ENCODE results near the gene OR8G5. TPM values are rescaled to one million over a fixed set of nuclear protein-coding genes. Genes with fewer than 3 reads are reported as not detected.
A peak's percentile ranks its signal among the peaks of the same experiment; 100 is the strongest.
"Not testable (repeated sequence)": the region's sequence is repeated elsewhere in the genome, so short reads cannot be mapped to it uniquely, and the experiment has no call there.

The OR8G5 gene, protein sequence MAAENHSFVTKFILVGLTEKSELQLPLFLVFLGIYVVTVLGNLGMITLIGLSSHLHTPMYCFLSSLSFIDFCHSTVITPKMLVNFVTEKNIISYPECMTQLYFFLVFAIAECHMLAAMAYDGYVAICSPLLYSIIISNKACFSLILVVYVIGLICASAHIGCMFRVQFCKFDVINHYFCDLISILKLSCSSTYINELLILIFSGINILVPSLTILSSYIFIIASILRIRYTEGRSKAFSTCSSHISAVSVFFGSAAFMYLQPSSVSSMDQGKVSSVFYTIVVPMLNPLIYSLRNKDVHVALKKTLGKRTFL
- polyA plus RNA-seq (2012; ENCODE audit: low read depth, missing spikeins): not detected

DNA sequence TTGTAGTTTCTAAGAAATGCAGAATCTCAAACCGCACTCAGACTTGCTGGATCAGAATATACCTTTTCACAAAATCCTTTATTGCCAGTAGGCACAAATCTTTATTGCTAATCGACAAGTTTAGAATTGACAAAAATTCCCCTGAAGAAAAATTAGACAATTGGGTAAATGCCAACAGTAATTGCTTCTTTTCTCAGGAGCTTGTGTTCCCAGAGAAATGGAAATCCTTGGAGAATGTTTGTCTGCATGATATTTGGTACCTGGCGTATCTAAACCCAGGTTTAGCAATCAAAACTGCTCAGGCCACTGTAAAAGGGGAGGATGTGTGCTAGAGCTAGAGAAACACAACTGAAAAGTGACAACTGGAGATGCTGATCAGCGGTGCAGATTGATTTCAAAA, at the start of gene OR8G5:
OR8G5 (plus strand) TSS at position 301 of the 400 bp plus-strand sequence. CDS start 8,556 bp downstream, outside the sequence.
- no peak for TF ChIP-seq PAX5 (IDR thresholded peaks at IDR 0.05; ENCODE audit: insufficient read depth, low read length, severe bottlenecking)
- TF ChIP-seq POU2F2 (IDR thresholded peaks at IDR 0.05; ENCODE audit: low read depth, low read length): no peak
- no peak for TF ChIP-seq POLR2AphosphoS5 (IDR thresholded peaks at IDR 0.05; ENCODE audit: low read depth, low read length)
- TF ChIP-seq TAF1 (IDR thresholded peaks at IDR 0.05; ENCODE audit: low read depth, low read length): no peak
- no peak for TF ChIP-seq SPI1 (IDR thresholded peaks at IDR 0.05; ENCODE audit: low read depth, low read length)
- no peak for TF ChIP-seq POLR2A (IDR thresholded peaks at IDR 0.05; ENCODE audit: low read depth, low read length)
- no peak for DNase-seq (ENCODE audit: insufficient read length, low spot score)
- FAIRE-seq: no peak

DNA sequence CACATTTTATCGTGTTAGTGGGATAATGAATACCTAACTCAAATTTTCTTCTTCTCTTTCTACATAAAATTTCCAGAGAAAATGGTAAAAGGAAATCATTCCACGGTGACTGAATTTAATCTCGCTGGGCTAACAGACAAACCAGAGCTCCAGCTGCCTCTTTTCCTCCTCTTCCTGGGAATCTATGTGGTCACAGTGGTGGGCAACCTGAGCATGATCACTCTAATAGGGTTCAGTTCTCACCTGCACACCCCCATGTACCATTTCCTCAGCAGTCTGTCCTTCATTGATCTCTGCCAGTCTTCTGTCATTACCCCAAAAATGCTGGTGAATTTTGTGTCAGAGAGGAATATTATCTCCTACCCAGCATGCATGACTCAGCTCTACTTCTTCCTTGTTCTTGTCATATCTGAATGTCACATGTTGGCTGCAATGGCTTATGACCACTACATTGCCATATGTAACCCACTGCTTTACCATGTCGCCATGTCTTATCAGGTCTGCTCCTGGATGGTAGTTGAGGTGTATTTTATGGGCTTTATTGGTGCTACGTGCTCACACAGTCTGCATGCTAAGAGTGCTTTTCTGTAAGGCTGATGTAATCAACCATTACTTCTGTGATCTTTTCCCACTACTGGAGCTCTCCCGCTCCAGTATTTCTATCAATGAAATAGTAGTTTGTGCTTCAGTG, 48.9 kb upstream of the OR8G5 start:
- no peak for FAIRE-seq
- no peak for DNase-seq (ENCODE audit: insufficient read length, low spot score)
- TF ChIP-seq POLR2A (IDR thresholded peaks at IDR 0.05; ENCODE audit: low read depth, low read length): no peak
- TF ChIP-seq TAF1 (IDR thresholded peaks at IDR 0.05; ENCODE audit: low read depth, low read length): no peak
- no peak for TF ChIP-seq POU2F2 (IDR thresholded peaks at IDR 0.05; ENCODE audit: low read depth, low read length)
- no peak for TF ChIP-seq PAX5 (IDR thresholded peaks at IDR 0.05; ENCODE audit: insufficient read depth, low read length, severe bottlenecking)
- no peak for TF ChIP-seq SPI1 (IDR thresholded peaks at IDR 0.05; ENCODE audit: low read depth, low read length)
- no peak for TF ChIP-seq POLR2AphosphoS5 (IDR thresholded peaks at IDR 0.05; ENCODE audit: low read depth, low read length)

DNA sequence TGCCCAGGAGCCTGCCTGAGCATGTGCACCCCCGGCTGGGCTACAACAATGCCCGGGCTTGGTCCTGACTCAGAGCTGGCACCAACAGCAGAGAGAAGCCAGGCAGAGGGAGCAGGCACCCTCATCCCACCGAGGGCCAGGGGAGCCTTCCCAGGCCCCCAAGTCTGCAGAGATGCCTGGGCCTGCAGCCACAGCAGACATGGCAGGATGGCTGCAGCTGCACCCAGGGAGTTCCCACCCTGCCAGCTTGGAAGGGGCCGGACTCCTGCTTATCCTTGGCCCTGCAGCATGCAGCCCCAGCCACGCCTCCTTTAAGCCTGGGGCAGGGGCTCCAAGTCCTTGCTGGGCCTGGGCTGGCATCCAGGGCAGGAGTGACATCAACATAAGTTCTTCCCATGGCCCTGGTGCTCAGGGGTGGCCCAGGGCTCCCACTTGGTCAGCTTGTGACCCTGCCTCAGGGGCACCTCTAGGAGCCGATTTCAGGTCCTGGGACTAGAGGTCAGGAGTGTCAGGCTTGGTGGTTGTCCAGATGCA, 46.3 kb upstream of the OR8G5 start:
- TF ChIP-seq SPI1 (IDR thresholded peaks at IDR 0.05; ENCODE audit: low read depth, low read length) (no peak), POLR2A (IDR thresholded peaks at IDR 0.05; ENCODE audit: low read depth, low read length) (no peak)
- FAIRE-seq (no peak), DNase-seq (ENCODE audit: insufficient read length, low spot score) (no peak)

DNA sequence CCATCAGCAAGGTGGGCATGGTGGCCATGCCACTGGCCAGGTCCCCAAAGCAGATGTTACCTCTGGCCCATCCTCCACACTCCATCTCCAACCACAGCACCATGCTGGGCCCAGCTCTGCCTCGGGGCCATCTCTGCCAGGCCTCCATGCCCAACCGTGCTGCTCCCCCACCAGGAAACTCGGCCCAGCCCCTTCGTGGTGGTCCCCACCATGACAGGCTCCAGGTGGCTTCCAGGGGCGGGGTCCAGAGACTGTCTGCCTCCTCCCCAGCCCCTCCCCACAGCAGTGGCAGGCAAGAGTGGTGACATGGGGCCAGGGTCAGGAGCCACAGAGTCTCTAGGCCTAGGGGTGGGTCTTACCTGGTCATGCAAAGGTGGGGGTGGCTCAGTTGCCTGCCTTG, 45.8 kb upstream of the OR8G5 start:
- FAIRE-seq (no peak), DNase-seq (ENCODE audit: insufficient read length, low spot score) (no peak)
- no peak for TF ChIP-seq POLR2A (IDR thresholded peaks at IDR 0.05; ENCODE audit: low read depth, low read length)
- no peak for TF ChIP-seq TAF1 (IDR thresholded peaks at IDR 0.05; ENCODE audit: low read depth, low read length)
- no peak for TF ChIP-seq SPI1 (IDR thresholded peaks at IDR 0.05; ENCODE audit: low read depth, low read length)
- no peak for TF ChIP-seq POLR2AphosphoS5 (IDR thresholded peaks at IDR 0.05; ENCODE audit: low read depth, low read length)
- no peak for TF ChIP-seq PAX5 (IDR thresholded peaks at IDR 0.05; ENCODE audit: insufficient read depth, low read length, severe bottlenecking)
- TF ChIP-seq POU2F2 (IDR thresholded peaks at IDR 0.05; ENCODE audit: low read depth, low read length): no peak

DNA sequence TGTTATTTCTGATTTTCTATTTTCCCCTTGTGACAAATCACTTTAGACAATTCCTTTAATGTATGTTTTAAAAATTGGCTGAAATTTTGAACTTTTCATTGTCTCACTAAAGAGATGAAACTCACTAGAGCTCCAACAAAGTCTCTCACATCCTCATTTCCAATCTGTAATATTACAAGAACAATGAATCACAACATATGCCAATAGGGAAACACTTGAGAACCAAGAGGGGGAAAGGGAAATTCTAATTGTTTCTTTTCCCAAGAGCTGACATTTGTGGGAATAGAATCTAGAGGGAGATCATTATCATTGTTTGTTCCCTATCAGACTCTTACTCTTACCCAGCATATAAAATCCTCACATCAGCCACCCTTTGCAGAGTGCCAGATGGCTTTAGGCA, 44.9 kb upstream of the OR8G5 start:
- TF ChIP-seq POLR2A (IDR thresholded peaks at IDR 0.05; ENCODE audit: low read depth, low read length): no peak
- TF ChIP-seq TAF1 (IDR thresholded peaks at IDR 0.05; ENCODE audit: low read depth, low read length): no peak
- TF ChIP-seq POLR2AphosphoS5 (IDR thresholded peaks at IDR 0.05; ENCODE audit: low read depth, low read length): no peak
- no peak for TF ChIP-seq POU2F2 (IDR thresholded peaks at IDR 0.05; ENCODE audit: low read depth, low read length)
- no peak for TF ChIP-seq PAX5 (IDR thresholded peaks at IDR 0.05; ENCODE audit: insufficient read depth, low read length, severe bottlenecking)
- FAIRE-seq (no peak), DNase-seq (ENCODE audit: insufficient read length, low spot score) (no peak)

DNA sequence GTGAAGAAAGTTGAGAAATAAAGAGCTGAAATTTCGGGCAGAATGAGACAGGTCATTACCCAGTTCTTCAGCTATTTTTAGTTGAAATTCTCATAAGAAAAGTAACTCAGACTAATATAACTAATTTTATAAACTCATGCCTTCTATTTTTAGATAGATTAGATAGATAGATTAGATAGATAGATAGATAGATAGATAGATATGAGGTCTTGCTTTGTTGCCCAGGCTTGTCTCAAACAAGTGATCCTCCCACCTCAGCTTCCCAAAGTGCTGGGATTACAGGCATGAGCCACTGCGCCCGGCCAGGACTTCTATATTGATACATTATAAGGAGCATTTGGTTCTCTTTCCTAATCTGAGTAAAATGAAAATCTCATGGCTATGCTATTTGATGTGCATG, 42.1 kb upstream of the OR8G5 start:
- FAIRE-seq: no peak
- DNase-seq (ENCODE audit: insufficient read length, low spot score): no peak
- no peak for TF ChIP-seq PAX5 (IDR thresholded peaks at IDR 0.05; ENCODE audit: insufficient read depth, low read length, severe bottlenecking)

DNA sequence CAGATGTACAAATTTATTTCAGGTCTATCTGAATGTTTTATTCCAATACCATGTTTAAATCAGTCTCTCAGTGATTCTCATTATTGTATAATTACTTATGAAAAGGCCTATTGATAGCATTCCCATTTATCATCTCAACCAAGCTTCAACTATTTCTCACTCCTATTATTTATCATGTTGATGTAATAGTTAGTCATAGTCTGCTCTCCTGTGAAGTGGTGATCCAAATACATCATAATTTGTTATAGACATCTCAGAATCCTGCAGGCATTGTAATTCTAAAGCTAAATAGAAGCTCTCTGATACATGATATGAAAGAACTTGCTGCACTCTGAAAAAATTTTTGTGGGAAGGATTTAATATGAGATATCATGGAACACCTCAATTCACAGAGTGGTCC, 37.0 kb upstream of the OR8G5 start:
- FAIRE-seq (no peak), DNase-seq (ENCODE audit: insufficient read length, low spot score) (no peak)
- TF ChIP-seq SPI1 (IDR thresholded peaks at IDR 0.05; ENCODE audit: low read depth, low read length) (no peak), POLR2AphosphoS5 (IDR thresholded peaks at IDR 0.05; ENCODE audit: low read depth, low read length) (no peak), PAX5 (IDR thresholded peaks at IDR 0.05; ENCODE audit: insufficient read depth, low read length, severe bottlenecking) (no peak), POLR2A (IDR thresholded peaks at IDR 0.05; ENCODE audit: low read depth, low read length) (no peak), TAF1 (IDR thresholded peaks at IDR 0.05; ENCODE audit: low read depth, low read length) (no peak), POU2F2 (IDR thresholded peaks at IDR 0.05; ENCODE audit: low read depth, low read length) (no peak)

DNA sequence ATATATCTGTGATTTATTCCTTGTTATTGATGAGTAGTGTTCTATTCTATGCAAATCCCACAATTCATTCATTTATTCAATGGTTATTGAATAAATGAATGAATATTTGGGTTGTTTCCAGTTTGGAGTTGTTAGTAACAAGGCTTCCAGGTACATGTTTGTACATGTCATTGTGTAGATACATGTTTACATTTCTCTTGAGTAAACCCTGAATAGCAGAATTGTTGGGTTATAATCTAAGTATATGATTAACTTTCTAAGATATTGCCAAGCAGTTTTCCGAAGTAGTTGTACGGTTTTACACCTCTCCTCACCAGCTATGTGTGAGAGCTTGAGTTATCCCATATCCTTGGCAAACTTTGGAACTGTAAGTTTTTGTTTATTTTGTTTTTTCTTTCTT, 33.8 kb upstream of the OR8G5 start:
- TF ChIP-seq POLR2AphosphoS5 (IDR thresholded peaks at IDR 0.05; ENCODE audit: low read depth, low read length) (no peak), POLR2A (IDR thresholded peaks at IDR 0.05; ENCODE audit: low read depth, low read length) (no peak), POU2F2 (IDR thresholded peaks at IDR 0.05; ENCODE audit: low read depth, low read length) (no peak), TAF1 (IDR thresholded peaks at IDR 0.05; ENCODE audit: low read depth, low read length) (no peak), PAX5 (IDR thresholded peaks at IDR 0.05; ENCODE audit: insufficient read depth, low read length, severe bottlenecking) (no peak), SPI1 (IDR thresholded peaks at IDR 0.05; ENCODE audit: low read depth, low read length) (no peak)
- DNase-seq (ENCODE audit: insufficient read length, low spot score) (no peak), FAIRE-seq (no peak)

DNA sequence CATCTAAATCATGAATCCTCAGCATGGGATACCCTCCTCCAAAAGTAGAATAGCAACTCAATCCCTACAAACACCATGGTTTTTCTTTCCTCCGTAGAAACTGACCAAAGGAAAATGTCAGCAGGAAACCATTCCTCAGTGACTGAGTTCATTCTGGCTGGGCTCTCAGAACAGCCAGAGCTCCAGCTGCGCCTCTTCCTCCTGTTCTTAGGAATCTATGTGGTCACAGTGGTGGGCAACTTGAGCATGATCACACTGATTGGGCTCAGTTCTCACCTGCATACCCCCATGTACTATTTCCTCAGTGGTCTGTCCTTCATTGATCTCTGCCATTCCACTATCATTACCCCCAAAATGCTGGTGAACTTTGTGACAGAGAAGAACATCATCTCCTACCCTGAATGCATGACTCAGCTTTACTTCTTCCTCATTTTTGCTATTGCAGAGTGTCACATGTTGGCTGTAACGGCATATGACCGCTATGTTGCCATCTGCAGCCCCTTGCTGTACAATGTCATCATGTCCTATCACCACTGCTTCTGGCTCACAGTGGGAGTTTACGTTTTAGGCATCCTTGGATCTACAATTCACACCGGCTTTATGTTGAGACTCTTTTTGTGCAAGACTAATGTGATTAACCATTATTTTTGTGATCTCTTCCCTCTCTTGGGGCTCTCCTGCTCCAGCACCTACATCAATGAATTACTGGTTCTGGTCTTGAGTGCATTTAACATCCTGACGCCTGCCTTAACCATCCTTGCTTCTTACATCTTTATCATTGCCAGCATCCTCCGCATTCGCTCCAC, 31.4 kb upstream of the OR8G5 start:
- DNase-seq (ENCODE audit: insufficient read length, low spot score): not testable (repeated sequence)
- peak; percentile 64 for FAIRE-seq
